HG02798 (cell line): ENCODE measurements around the gene RRP12.
"Not testable (repeated sequence)": the region's sequence is repeated elsewhere in the genome, so short reads cannot be mapped to it uniquely, and the experiment has no call there.

Experiments used
- ATAC-seq: cut with Tn5 transposase; IDR thresholded peaks from one replicate; pipeline ENCODE4 v1.9.1; 2021; ENCODE audit warnings: mild to moderate bottlenecking; ENCODE audit not compliant: unreplicated experiment, poor library complexity

RRP12 gene, protein sequence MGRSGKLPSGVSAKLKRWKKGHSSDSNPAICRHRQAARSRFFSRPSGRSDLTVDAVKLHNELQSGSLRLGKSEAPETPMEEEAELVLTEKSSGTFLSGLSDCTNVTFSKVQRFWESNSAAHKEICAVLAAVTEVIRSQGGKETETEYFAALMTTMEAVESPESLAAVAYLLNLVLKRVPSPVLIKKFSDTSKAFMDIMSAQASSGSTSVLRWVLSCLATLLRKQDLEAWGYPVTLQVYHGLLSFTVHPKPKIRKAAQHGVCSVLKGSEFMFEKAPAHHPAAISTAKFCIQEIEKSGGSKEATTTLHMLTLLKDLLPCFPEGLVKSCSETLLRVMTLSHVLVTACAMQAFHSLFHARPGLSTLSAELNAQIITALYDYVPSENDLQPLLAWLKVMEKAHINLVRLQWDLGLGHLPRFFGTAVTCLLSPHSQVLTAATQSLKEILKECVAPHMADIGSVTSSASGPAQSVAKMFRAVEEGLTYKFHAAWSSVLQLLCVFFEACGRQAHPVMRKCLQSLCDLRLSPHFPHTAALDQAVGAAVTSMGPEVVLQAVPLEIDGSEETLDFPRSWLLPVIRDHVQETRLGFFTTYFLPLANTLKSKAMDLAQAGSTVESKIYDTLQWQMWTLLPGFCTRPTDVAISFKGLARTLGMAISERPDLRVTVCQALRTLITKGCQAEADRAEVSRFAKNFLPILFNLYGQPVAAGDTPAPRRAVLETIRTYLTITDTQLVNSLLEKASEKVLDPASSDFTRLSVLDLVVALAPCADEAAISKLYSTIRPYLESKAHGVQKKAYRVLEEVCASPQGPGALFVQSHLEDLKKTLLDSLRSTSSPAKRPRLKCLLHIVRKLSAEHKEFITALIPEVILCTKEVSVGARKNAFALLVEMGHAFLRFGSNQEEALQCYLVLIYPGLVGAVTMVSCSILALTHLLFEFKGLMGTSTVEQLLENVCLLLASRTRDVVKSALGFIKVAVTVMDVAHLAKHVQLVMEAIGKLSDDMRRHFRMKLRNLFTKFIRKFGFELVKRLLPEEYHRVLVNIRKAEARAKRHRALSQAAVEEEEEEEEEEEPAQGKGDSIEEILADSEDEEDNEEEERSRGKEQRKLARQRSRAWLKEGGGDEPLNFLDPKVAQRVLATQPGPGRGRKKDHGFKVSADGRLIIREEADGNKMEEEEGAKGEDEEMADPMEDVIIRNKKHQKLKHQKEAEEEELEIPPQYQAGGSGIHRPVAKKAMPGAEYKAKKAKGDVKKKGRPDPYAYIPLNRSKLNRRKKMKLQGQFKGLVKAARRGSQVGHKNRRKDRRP (N-terminal part only)

DNA sequence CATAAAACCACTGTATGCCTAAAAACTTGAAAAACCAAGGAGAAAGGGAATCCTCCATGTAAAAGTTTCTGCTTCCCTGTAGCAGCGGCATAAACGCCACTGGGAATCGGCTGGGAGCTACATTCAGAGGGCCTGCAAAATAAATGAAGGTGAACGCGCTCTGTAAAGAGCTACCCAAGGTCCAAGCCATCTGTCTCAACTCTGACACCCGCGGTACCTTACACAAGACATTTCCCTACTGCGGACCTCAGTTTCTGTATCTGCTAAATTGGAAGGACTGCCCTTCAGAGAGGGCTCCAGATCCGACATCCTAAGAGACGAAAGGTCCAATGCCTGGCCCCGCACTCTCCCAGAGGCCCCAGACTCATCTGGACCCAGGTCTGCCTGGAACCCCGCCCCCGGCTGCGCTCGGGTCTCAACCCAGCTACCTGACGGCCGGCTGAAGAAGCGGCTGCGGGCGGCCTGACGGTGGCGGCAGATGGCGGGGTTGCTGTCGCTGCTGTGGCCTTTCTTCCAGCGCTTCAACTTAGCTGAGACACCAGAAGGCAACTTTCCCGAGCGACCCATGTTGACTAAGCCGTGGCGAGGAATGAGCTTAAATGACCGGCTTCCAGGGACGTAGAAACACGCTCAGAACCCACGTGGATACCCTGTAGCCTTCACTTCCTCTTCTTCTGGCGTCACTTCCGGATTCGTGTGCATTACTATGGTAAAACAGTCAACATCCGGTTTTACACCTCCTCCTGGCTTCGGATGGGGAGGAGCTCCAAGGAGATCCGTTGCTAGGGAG lies at the start of gene RRP12:
RRP12 (minus strand) TSS at position 676 of the 790 bp plus-strand sequence; CDS start at position 567, 109 bp downstream.
- ATAC-seq = peak; percentile 98

DNA sequence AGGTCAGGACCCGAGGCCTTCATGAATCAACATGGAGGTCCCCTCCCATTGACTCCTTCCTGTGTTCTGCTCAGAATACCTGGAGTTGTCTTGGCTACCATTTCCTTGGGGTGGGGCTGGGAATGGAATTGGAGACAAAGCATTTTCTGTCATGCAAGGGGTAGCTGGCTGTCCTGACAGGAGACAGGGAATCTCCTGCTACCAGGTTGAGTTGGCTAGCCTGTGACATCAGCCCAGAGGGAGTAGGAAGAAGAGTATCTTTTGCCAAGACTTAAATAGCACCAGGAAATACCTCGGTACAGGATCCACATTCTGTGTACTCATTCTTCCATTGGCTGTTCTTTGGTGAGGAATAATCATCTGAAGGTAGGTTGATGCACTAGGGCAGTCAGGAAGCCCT lies 49.7 kb upstream of the RRP12 start:
- no peak for ATAC-seq

DNA sequence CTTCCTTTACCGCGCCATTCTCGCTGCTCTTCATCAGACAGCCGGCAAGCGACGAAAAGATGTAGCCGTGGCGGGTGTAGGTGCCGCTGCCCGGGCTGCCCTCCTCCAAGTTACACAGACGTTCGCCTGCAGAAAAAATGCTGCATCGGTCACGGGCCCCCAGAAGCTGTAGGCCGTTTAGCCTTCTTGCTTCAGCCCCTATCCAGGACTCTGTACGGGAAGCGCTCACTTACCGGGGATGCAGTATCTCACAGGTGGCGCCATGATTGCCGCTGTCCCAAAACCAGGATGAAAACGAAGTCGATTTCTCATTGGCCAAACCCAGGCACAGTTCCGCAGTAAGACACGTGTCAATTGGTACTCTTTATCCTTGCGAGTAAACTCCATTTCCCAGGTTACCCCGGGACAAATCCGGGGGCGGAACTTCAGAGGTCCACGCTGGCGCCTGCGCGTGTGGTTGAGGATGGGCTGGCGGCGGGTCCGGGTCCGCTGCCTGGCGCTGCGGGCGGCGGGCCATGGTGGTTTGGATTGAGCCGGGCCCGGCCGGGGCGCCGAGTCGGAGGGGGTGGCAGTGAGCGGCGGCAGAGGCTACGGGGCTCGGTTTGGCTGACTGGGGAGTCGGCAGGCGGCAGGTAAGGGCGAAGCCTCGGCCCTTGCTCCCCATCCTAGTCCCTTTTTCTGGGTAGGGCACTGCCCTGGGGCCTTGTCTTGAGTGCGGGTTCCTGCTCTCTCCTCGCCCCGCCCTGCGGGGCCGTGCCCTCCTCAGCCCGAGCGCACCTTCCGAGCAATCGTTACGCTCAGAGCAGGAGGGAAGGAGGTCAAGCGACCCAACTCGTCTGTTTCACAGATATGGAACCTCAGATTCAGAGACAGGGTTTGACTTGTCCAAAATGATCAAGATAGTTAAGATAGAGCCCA lies 44.8 kb upstream of the RRP12 start, which contains the start of the genes EXOSC1 and ZDHHC16:
EXOSC1 (minus strand) TSS at position 285 of the 918 bp plus-strand sequence; CDS start at position 264, 21 bp downstream.
ZDHHC16 (plus strand) TSS at position 454 of the 918 bp plus-strand sequence. CDS start 5,501 bp downstream, outside the sequence.
- ATAC-seq = peak; percentile 98

DNA sequence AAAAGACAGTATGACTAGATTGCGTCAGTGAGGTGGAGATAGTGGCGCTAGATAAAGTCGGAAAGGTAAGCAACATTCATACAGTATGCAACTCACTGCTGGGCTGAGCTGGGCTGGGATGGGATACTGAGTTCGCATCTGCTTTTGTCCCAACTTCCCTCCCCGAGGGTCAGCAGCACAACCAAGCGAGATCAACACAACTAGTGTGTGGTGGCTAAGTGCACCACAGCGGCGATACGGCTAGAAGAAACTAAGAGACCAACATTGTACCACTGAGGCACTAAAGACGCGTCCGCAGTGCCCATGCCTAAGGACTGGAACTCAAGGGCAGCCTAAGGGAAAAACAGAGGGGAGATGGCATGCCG lies 44.2 kb upstream of the RRP12 start:
- no peak for ATAC-seq

DNA sequence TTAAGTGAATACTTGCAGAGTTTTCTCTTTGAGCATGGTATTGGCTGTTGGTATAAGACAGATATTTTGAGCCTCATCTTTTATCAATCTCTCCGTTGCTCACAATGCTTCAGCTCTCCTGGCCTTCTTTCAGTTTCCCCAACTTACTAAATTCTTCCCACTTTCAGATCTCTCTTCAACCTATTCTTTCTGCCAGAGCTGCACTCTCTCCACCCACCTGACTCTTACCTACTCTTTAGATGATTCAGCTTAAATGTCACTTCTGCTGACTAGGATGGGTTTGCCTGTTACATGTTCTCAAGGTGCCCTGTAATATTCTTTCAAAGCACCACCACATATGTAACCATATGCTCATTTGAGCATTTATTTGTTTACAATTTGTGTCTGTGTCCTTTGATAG lies 43.1 kb upstream of the RRP12 start:
- ATAC-seq = no peak

DNA sequence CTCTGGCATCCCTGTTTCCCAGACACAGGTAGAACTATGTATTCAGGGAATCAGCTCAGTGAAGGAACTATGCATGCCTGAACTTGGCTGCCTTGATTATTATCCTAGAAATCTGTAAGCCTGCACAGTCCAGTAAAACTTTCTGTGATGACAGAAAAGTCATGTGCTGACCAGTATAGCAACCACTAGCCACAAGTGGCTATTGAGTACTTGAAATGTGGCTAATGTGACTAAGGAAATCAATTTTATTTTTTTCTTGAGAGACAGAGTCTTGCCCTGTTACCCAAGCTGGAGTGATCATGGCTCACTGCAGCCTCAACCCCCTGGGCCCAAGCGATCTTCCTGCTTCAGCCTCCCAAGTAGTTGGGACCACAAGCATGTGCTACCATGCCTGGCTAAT lies 41.1 kb upstream of the RRP12 start:
- no peak for ATAC-seq

DNA sequence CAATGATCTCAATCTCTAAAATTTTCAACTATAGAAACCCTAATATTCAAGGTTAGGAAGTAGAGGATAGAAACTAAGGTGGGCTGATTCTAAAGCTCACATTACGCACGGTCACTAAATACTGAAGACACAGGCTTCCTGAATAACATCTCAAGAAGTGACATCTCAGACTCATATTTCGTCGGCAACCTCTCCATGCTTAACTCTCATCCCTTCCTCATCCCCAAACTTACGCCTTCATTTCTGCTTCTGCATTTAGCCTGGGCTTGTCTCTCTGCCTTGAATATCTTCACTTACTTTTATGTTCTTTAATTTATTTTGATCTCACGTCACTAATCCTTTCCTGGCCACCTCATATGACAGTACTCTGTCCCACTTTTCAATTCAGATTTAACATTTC lies 34.1 kb upstream of the RRP12 start:
- ATAC-seq = no peak

DNA sequence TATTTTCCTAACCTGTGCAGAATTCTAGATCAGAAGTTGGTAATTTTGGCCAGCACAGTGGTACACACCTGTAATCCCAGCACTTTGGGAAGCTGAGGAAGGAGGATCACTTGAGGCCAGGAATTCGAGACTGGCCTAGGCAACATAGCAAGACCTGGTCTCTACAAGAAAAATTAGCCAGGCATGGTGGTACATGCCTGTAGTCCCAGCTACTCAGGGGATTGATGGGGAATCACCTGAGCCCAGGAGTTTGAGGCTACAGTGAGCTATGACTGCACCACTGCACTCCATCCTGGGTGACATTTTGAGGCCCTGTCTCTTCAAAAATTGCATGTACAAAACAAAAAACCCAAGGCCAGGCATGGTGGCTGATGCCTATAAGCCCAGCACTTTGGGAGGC lies 33.4 kb upstream of the RRP12 start:
- ATAC-seq = no peak

DNA sequence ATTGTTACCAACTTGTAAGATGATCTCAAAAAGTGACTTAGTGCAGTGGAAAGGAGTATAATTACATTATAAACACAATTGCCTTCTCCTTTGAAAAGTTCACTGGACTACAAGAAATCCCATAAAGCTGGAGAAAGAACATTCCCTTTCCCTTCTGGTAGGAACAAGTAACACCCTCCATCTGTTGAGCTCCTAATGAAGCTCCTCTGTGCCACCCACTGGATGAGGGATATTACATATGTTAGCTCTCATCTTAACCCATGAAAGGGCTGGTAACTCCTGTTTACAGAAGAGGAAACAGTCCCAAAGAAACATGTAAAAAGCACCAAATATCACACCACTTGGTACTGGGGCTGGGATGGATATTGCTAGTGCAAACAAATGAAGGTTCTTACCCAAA lies 32.9 kb upstream of the RRP12 start:
- no peak for ATAC-seq

DNA sequence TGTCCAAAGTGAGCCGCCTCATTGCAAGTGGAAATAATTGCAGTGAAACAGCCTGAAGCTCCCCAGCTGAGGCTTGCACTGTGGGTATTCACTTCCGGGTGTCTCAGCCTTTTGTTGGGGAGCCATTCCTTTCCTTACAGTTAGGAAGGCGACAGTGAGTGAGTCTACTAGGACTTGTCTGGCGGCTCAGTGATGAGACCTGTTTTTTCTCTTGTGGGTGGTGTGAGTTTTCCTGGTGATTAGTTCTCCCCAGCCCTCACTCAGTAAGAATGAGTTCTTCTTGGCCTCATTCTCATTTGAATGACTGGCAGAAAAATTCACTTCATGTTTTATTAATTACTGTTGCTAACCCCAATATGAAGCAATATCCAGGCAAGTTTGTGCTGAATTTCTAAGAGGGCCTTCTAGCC lies 27.4 kb upstream of the RRP12 start:
- no peak for ATAC-seq

DNA sequence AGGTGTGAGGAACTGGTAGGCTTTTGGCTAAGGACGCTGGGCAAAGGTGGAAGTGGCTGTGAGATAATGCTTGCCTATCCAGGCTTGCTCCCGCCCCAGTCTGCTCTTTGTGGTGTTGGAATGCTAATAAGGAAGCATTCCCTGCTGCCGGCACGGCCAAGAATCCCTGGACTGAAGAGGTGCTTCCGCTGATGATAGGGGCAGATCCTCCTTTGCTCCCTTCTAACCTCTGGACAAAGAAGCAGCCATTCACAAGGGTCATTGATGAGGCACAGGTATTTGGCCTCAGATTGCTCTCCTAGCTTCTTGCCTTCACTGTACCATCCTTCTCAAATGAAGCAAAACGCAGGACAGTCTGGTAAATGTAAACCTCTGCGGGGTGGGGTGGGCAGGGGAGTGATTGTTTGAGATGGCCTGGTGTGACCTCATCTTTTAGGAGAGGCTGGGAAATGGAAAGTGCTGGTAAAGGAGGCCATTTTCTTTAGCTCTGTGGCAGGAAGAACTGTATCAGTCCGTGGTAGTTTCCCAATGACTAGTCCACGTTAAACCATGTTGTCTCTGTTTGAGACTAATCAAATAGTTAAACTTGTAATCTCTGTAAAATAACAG lies 26.5 kb upstream of the RRP12 start:
- no peak for ATAC-seq

DNA sequence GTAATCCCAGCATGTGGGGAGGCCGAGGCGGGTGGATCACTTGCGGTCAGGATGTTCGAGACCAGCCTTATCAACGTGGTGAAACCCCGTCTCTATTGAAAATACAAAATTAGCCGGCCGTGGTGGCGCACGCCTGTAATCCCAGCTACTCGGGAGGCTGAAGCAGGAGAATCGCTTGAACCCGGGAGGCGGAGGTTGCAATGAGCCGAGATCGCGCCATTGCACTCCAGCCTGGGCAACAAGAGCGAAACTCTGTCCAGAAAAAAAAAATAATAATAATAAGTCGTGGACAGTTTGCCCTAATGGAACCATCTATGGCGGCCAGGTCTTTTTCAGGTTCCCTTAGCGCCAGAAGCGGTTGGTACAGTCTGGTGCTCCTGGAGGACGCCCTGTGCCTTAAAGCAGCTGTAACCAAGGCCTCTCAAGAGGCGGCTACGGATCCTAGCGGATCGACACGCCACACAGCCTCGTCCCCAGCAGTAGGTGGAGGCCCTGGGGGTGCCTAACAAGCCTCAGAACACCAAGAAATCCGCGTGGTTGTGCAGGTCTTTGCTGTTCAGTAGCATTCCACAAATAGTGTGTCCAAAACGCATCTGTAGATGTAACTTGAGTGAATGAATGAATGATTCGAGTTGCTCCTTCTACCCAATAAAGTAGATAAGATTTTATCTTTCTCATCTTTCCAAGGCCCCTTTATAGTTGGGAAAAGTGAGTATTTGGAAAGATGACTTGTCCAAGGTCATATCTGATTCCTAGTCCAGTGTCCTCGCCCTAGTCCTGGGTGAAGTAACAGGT lies 25.8 kb upstream of the RRP12 start:
- ATAC-seq = no peak

DNA sequence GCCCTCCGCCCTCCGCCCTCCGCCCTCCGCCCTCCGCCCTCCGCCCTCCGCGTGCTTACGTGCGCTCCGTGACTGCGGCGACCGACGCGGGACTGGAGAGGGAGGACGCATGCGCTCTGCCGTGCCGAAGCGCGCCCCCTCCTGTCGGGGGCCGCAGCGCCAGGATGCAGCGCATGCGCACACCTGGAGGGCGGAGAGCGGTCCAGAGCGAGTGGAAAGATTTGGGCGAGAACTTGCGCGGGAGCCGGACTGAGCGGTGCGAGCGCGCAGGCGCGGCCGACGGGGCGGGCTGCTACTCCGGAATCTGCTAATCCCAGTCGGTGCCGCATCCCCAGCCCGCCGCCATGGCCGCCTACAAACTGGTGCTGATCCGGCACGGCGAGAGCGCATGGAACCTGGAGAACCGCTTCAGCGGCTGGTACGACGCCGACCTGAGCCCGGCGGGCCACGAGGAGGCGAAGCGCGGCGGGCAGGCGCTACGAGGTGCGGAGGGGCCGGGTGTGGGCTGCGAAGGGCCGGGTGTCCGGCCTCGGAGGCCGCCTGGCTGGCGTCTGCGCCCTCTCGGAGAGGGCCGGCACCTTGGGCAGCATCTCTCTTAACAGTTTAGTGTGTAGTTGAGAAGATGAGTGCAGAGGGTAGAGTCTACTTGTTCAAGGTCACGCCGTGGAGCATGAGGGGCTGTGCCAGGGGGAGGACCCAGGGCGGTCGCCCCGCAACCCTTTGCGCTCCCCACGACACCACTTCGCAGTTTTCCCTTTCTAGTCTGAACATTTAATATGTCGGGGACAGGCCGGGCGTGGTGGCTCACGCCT lies 25.0 kb upstream of the RRP12 start, which contains the start of gene PGAM1:
PGAM1 (plus strand) TSS at position 228 of the 812 bp plus-strand sequence; CDS start at position 345, 117 bp downstream.
- ATAC-seq = peak; percentile 89

DNA sequence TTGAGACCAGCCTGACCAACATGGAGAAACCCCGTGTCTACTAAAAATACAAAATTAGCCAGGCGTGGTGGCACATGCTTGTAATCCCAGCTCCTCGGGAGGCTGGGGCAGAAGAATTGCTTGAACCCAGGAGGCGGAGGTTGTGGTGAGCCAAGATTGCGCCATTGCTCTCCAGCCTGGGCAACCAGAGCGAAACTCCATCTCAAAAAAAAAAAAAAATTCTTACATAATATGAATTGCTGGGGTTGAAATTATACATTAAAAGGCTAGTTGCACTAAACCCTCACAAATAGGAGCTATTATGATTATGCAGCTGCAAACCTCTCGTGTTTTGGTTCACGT lies 22.6 kb upstream of the RRP12 start:
- ATAC-seq = not testable (repeated sequence)

DNA sequence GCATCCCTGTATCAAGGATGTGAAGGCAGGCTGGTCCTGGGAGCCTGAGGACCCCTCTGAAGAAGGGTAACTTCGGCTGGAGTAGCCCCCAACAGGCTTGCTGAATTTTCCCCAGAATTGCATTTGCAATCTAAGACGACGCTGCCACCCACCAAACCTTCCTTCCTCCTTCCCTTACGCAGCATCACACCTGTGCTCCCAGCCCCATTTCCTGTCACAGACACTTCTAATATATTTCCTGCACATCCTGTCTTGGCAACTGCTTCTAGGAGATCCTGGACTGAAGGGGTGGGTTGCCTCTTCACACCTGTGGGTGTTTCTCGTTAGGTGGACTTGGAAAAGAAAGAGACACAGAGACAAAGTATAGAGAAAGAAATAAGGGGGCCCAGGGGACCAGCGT lies 15.4 kb upstream of the RRP12 start:
- no peak for ATAC-seq

DNA sequence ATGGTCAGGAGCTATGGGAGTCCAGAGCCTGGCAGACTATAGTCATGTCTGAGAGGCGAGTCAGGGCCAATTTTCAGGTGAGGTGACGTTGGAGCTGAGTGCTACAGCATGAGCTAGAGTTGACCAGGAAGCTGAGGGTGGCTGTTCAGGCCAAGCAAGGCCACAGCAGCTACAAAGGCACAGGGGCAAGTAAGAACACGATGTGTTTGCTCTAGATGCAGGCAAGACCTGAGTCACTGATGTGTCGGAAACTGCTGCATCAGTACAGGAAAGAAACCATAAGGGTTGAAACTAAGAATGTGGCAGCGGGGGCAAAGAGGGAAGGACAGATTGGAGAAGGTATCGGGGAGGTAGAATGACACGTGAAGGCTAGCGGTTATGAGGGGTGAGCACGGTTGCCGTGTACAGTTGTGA lies 11.8 kb upstream of the RRP12 start:
- peak; percentile 73 for ATAC-seq
